ENCODE measurements around the gene CFAP410. TPM values are rescaled to one million over a fixed set of nuclear protein-coding genes. Genes with fewer than 3 reads are reported as not detected.

CFAP410 gene
- total and polyA plus RNA-seq, 2 of the 4 experiments (the other 2 are of a cell fraction), result 3.8 to 10.3 TPM

GRCh38 chr21:44318489-44319285, 20.5 kb downstream of the CFAP410 start:
- no peak overlapping the region for H2BK20ac ChIP-seq (ENCODE audit: low read depth, low read length)
- DNase-seq, result no peak
- no peak overlapping the region for H2AK5ac ChIP-seq (ENCODE audit: low read depth, low read length)
- H2BK15ac ChIP-seq (ENCODE audit: low read depth, low read length), result no peak overlapping the region
- H4K8ac ChIP-seq (ENCODE audit: low read depth in 2 of 2, low read length in 2 of 2), result no peak overlapping the region
- no peak overlapping the region for H3K4me3 ChIP-seq (ENCODE audit: insufficient read depth, low read depth, low read length)
- ChIA-PET CTCF (no interaction called here), POLR2A (ENCODE audit: unreplicated experiment) (no interaction called here)
- ATAC-seq (ENCODE audit: low read depth), result no peak
- H3K9ac ChIP-seq (ENCODE audit: low read depth, low read length), result no peak overlapping the region
- no peak overlapping the region for H3K56ac ChIP-seq (ENCODE audit: extremely low read depth, insufficient read depth, low read length)
- H3K27me3 ChIP-seq (ENCODE audit: control insufficient read depth, insufficient read depth, low read length), result no peaks in the 10 kb centered on the region
- H3K9me1 ChIP-seq (ENCODE audit: insufficient read depth, low read length), result peaks cover 5% of the 10 kb centered on the region; the same call in 1 of the 2 replicates
- no peak overlapping the region for H2AFZ ChIP-seq (replicated peaks; ENCODE audit: low read length, poor library complexity)
- WGBS, 2 experiments (ENCODE audit: extremely low coverage in 2 of 2, insufficient read length in 1 of 2), result 94% methylated on average over 8 of the region's 25 CpGs; no CpG with 5 or more reads in 1 of the 2 experiments
- no peak overlapping the region for H2AK9ac ChIP-seq (replicated peaks; ENCODE audit: low read depth, low read length, poor library complexity)
- H4K5ac ChIP-seq (ENCODE audit: low read depth, low read length), result no peak overlapping the region
- H3K4ac ChIP-seq (ENCODE audit: low read depth, low read length), result no peak overlapping the region
- H3K36me3 ChIP-seq (ENCODE audit: control insufficient read depth, insufficient read depth, low read length), result peaks cover 72% of the 10 kb centered on the region
- dilution Hi-C loops (cut with HindIII; ENCODE audit: low sequenced_read_pairs, unreplicated experiment) (no loop called here), in situ Hi-C loops (cut with MboI; ENCODE audit: low sequenced_read_pairs) (no loop called here), intact Hi-C loops (cut with micrococcal nuclease) (no loop called here)
- no peak overlapping the region for H3K14ac ChIP-seq (replicated peaks; ENCODE audit: low read depth, low read length)
- H2BK120ac ChIP-seq (ENCODE audit: low read depth, low read length), result no peak overlapping the region
- H3K23ac ChIP-seq (ENCODE audit: low read depth, low read length), result no peak overlapping the region
- H2BK5ac ChIP-seq (ENCODE audit: low read depth, low read length, poor library complexity, severe bottlenecking), result no peak overlapping the region
- no peak overlapping the region for H3K18ac ChIP-seq (ENCODE audit: low read depth, low read length)
- H3K9me3 ChIP-seq (ENCODE audit: control insufficient read depth, insufficient read depth, low read length), result no peaks in the 10 kb centered on the region
- no peak overlapping the region for H3K4me2 ChIP-seq (ENCODE audit: low read depth, low read length)
- H4K91ac ChIP-seq (ENCODE audit: insufficient read depth, low read depth, low read length), result no peak overlapping the region
- BruUV-seq (replicated peaks), result no TSS peak
- H3K79me1 ChIP-seq (ENCODE audit: low read depth in 1 of 2, low read length in 2 of 2), result no peaks in the 10 kb centered on the region
- H3K27ac ChIP-seq (ENCODE audit: insufficient read depth, low read length), result no peak overlapping the region
- no peak for TF ChIP-seq MAZ (IDR thresholded peaks at IDR 0.05; ENCODE audit: borderline replicate concordance, low read depth, low read length)
- peaks cover 6% of the 10 kb centered on the region for H4K20me1 ChIP-seq (ENCODE audit: insufficient read depth, low read length)
- H3K4me1 ChIP-seq (ENCODE audit: control insufficient read depth, insufficient read depth, low read length), result no peaks in the 10 kb centered on the region
